ENCODE measurements around the gene ZNF787. TPM values are rescaled to one million over a fixed set of nuclear protein-coding genes. Genes with fewer than 3 reads are reported as not detected.

Gene ZNF787
- polyA plus RNA-seq, 4 donors: 10.6 to 30.4 (median 21.7) TPM

- DNase-seq (ENCODE audit: low read depth in 4 of 4, low spot score in 2 of 4): no peak
Measured at GRCh38 chr19:56091751-56092546, 29.1 kb downstream of the ZNF787 start.

GRCh38 chr19:56091066-56091490 is 30.0 kb downstream of the ZNF787 start:
- no peak for DNase-seq (ENCODE audit: low read depth in 4 of 4, low spot score in 2 of 4)

- no peak for DNase-seq (ENCODE audit: low read depth in 4 of 4, low spot score in 2 of 4)
Measured at GRCh38 chr19:56089344-56089743, 31.8 kb downstream of the ZNF787 start.

GRCh38 chr19:56088497-56089215 is 32.4 kb downstream of the ZNF787 start:
- DNase-seq (ENCODE audit: low read depth in 4 of 4, low spot score in 2 of 4): no peak

GRCh38 chr19:56087647-56088496 is 33.2 kb downstream of the ZNF787 start:
- DNase-seq (ENCODE audit: low read depth in 4 of 4, low spot score in 2 of 4): no peak

- DNase-seq (ENCODE audit: low read depth in 4 of 4, low spot score in 2 of 4): no peak
Measured at GRCh38 chr19:56086671-56087430, 34.2 kb downstream of the ZNF787 start.

- no peak for DNase-seq (ENCODE audit: low read depth in 4 of 4, low spot score in 2 of 4)
Measured at GRCh38 chr19:56085571-56086275, 35.4 kb downstream of the ZNF787 start.

- no peak for DNase-seq (ENCODE audit: low read depth in 4 of 4, low spot score in 2 of 4)
Measured at GRCh38 chr19:56084835-56085536, 36.1 kb downstream of the ZNF787 start.

- DNase-seq (ENCODE audit: low read depth in 4 of 4, low spot score in 2 of 4): no peak
Measured at GRCh38 chr19:56083668-56084067, 37.4 kb downstream of the ZNF787 start.

GRCh38 chr19:56080669-56081401 is 40.3 kb downstream of the ZNF787 start:
- peak in 3 of 4 donors; percentile 46 to 58 (median 55) for DNase-seq (ENCODE audit: low read depth in 4 of 4, low spot score in 2 of 4)

- no peak for DNase-seq (ENCODE audit: low read depth in 4 of 4, low spot score in 2 of 4)
Measured at GRCh38 chr19:56079609-56080008, 41.5 kb downstream of the ZNF787 start.

- DNase-seq (ENCODE audit: low read depth in 4 of 4, low spot score in 2 of 4): no peak
Measured at GRCh38 chr19:56076498-56076897, 44.6 kb downstream of the ZNF787 start.

- DNase-seq (ENCODE audit: low read depth in 4 of 4, low spot score in 2 of 4): no peak
Measured at GRCh38 chr19:56071151-56071550, 49.9 kb downstream of the ZNF787 start.

- no peak for DNase-seq (ENCODE audit: low read depth in 4 of 4, low spot score in 2 of 4)
Measured at GRCh38 chr19:56069642-56070041, 51.5 kb downstream of the ZNF787 start.

GRCh38 chr19:56066152-56067023 is 54.7 kb downstream of the ZNF787 start:
- DNase-seq (ENCODE audit: low read depth in 4 of 4, low spot score in 2 of 4): peak in 3 of 4 donors; percentile 29 to 52 (median 49)

- no peak for DNase-seq (ENCODE audit: low read depth in 4 of 4, low spot score in 2 of 4)
Measured at GRCh38 chr19:56053596-56053995, 67.5 kb downstream of the ZNF787 start.
